ENCODE data around the gene DUSP9.

The DUSP9 gene

GRCh38 chrX:153659268-153659667, 12.3 kb downstream of the DUSP9 start:
- Histone ChIP-seq H4K20me1 (no peaks in the 10 kb centered on the region), H3K4me1 (no peaks in the 10 kb centered on the region), H3K4me2 (no peak overlapping the region), H3K27ac (no peak overlapping the region), H3K36me3 (no peaks in the 10 kb centered on the region), H3K4me3 (no peak overlapping the region), H3K27me3 (peaks cover 42% of the 10 kb centered on the region), H3K9me3 (peaks cover 13% of the 10 kb centered on the region), H3K9ac (no peak overlapping the region)
- no peak for TF ChIP-seq Cebpa-rat (IDR thresholded peaks at IDR 0.05)

- no peak overlapping the region for H3K9ac ChIP-seq
- no peak overlapping the region for H3K4me2 ChIP-seq
- no peaks in the 10 kb centered on the region for H3K4me1 ChIP-seq
These were observed 15.3 kb downstream of the DUSP9 start for GRCh38 chrX:153662266-153662665.

GRCh38 chrX:153665726-153666306, 18.8 kb downstream of the DUSP9 start:
- H4K20me1 ChIP-seq, result no peaks in the 10 kb centered on the region
- H3K27me3 ChIP-seq, result peaks cover 27% of the 10 kb centered on the region
- peaks cover 17% of the 10 kb centered on the region; the same call in 1 of the 2 replicates for H3K9me3 ChIP-seq
- no peak for TF ChIP-seq Cebpa-rat (IDR thresholded peaks at IDR 0.05)
- H3K9ac ChIP-seq, result no peak overlapping the region
- no peaks in the 10 kb centered on the region for H3K36me3 ChIP-seq
- H3K4me1 ChIP-seq, result no peaks in the 10 kb centered on the region
- H3K27ac ChIP-seq, result no peak overlapping the region
- H3K4me2 ChIP-seq, result no peak overlapping the region
- H3K4me3 ChIP-seq, result no peak overlapping the region

More at GRCh38 chrX:153662266-153662665, 15.3 kb downstream of the DUSP9 start:
- H4K20me1 ChIP-seq, result no peaks in the 10 kb centered on the region
- no peaks in the 10 kb centered on the region for H3K36me3 ChIP-seq
- H3K9me3 ChIP-seq, result peaks cover 5% of the 10 kb centered on the region
- no peak overlapping the region for H3K27ac ChIP-seq
- H3K27me3 ChIP-seq, result peaks cover 38% of the 10 kb centered on the region
- TF ChIP-seq Cebpa-rat (IDR thresholded peaks at IDR 0.05), result no peak
- H3K4me3 ChIP-seq, result no peak overlapping the region

GRCh38 chrX:153667281-153667955, 20.4 kb downstream of the DUSP9 start:
- TF ChIP-seq Cebpa-rat (IDR thresholded peaks at IDR 0.05), result no peak
- Histone ChIP-seq H3K4me3 (no peak overlapping the region), H3K9ac (no peak overlapping the region)

GRCh38 chrX:153667956-153668396, 21.0 kb downstream of the DUSP9 start:
- Histone ChIP-seq H3K9me3 (peaks cover 33% of the 10 kb centered on the region; the same call in 1 of the 2 replicates), H4K20me1 (no peaks in the 10 kb centered on the region), H3K4me2 (no peak overlapping the region), H3K9ac (no peak overlapping the region), H3K4me3 (no peak overlapping the region), H3K36me3 (no peaks in the 10 kb centered on the region), H3K27ac (no peak overlapping the region), H3K4me1 (no peaks in the 10 kb centered on the region), H3K27me3 (peaks cover 26% of the 10 kb centered on the region)
- no peak for TF ChIP-seq Cebpa-rat (IDR thresholded peaks at IDR 0.05)

More at GRCh38 chrX:153667281-153667955, 20.4 kb downstream of the DUSP9 start:
- H3K27ac ChIP-seq, result no peak overlapping the region
- no peak overlapping the region for H3K4me2 ChIP-seq
- no peaks in the 10 kb centered on the region for H3K4me1 ChIP-seq
- no peaks in the 10 kb centered on the region for H3K36me3 ChIP-seq
- H4K20me1 ChIP-seq, result no peaks in the 10 kb centered on the region
- peaks cover 27% of the 10 kb centered on the region; the same call in 1 of the 2 replicates for H3K9me3 ChIP-seq
- H3K27me3 ChIP-seq, result peaks cover 26% of the 10 kb centered on the region

GRCh38 chrX:153668423-153669173, 21.6 kb downstream of the DUSP9 start:
- Histone ChIP-seq H3K4me2 (no peak overlapping the region), H4K20me1 (no peaks in the 10 kb centered on the region), H3K9me3 (peaks cover 33% of the 10 kb centered on the region; the same call in 1 of the 2 replicates), H3K36me3 (no peaks in the 10 kb centered on the region), H3K27ac (no peak overlapping the region), H3K4me3 (no peak overlapping the region), H3K4me1 (no peaks in the 10 kb centered on the region), H3K27me3 (peaks cover 29% of the 10 kb centered on the region), H3K9ac (no peak overlapping the region)
- TF ChIP-seq Cebpa-rat (IDR thresholded peaks at IDR 0.05), result no peak

- Histone ChIP-seq H3K4me1 (no peaks in the 10 kb centered on the region), H4K20me1 (no peaks in the 10 kb centered on the region), H3K9me3 (peaks cover 38% of the 10 kb centered on the region; the same call in 1 of the 2 replicates), H3K27me3 (peaks cover 35% of the 10 kb centered on the region), H3K27ac (no peak overlapping the region), H3K9ac (no peak overlapping the region), H3K4me2 (no peak overlapping the region), H3K4me3 (no peak overlapping the region), H3K36me3 (no peaks in the 10 kb centered on the region)
- TF ChIP-seq Cebpa-rat (IDR thresholded peaks at IDR 0.05), result no peak
These were observed 22.3 kb downstream of the DUSP9 start for GRCh38 chrX:153669174-153669890.

- no peaks in the 10 kb centered on the region for H3K36me3 ChIP-seq
- H3K4me2 ChIP-seq, result no peak overlapping the region
- H3K9ac ChIP-seq, result no peak overlapping the region
- no peak overlapping the region for H3K27ac ChIP-seq
- no peak for TF ChIP-seq Cebpa-rat (IDR thresholded peaks at IDR 0.05)
- H3K4me1 ChIP-seq, result no peaks in the 10 kb centered on the region
- H3K9me3 ChIP-seq, result peaks cover 40% of the 10 kb centered on the region; the same call in 1 of the 2 replicates
- H3K27me3 ChIP-seq, result peaks cover 43% of the 10 kb centered on the region
- no peaks in the 10 kb centered on the region; the same call in 1 of the 2 replicates for H4K20me1 ChIP-seq
- no peak overlapping the region for H3K4me3 ChIP-seq
These were observed 23.1 kb downstream of the DUSP9 start for GRCh38 chrX:153669901-153670731.
